Activated CD4-positive, alpha-beta T cell treated with anti-CD3 and anti-CD28 coated beads for 36 hours (primary cell): Measurements from ENCODE around the gene EEF1A2. TPM values are rescaled to one million over a fixed set of nuclear protein-coding genes. Genes with fewer than 3 reads are reported as not detected.

Experiments
- ATAC-seq: fragments of 200-7000 bp; cut with Tn5 transposase; one replicate; pipeline ENCODE4 v1.10.0; 2021; ENCODE audit warnings: mild to moderate bottlenecking, moderate library complexity
- CTCF ChIA-PET: fragments of 350-600 bp; sonication (Branson Sonifier 250); formaldehyde crosslinking; loops from one replicate; lab custom pipeline; 2021; ENCODE audit warnings: antibody characterized with exemption; lab: Charles Lee
- POLR2A ChIA-PET: fragments of 350-600 bp; sonication (Branson Sonifier 250); formaldehyde crosslinking; loops from one replicate; lab custom pipeline; 2021; ENCODE audit warnings: antibody characterized with exemption, inconsistent platforms; lab: Charles Lee
- DNase-seq: peaks from one replicate; pipeline ENCODE4 v3.0.0-alpha.2; 2020
- H3K27ac Mint-ChIP-seq: one replicate; pipeline ENCODE4 v1.8.0; 2021; ENCODE audit warnings: mixed read lengths
- H3K27me3 Mint-ChIP-seq: one replicate; pipeline ENCODE4 v1.8.0; 2021; ENCODE audit warnings: mixed read lengths
- H3K36me3 Mint-ChIP-seq: one replicate; pipeline ENCODE4 v1.8.0; 2021; ENCODE audit warnings: low read depth, mixed read lengths
- H3K4me1 Mint-ChIP-seq: one replicate; pipeline ENCODE4 v1.8.0; 2021; ENCODE audit warnings: mixed read lengths
- H3K4me3 Mint-ChIP-seq: one replicate; pipeline ENCODE4 v1.8.0; 2021; ENCODE audit warnings: mild to moderate bottlenecking, moderate library complexity, mixed read lengths
- H3K9me3 Mint-ChIP-seq: one replicate; pipeline ENCODE4 v1.8.0; 2021; ENCODE audit warnings: low read depth, mixed read lengths
- intact Hi-C, 2 experiments: fragments of 100-400 bp; cut with DNase I in 1 of 2; cut with micrococcal nuclease in 1 of 2; formaldehyde crosslinking; loops; one replicate each; pipeline versions ENCODE4 v1.14.2 to v1.15.1; 2022 to 2024; cut with DNase I, micrococcal nuclease
- total RNA-seq, 2 experiments: library from RNA; stranded (reverse); gene quantifications; one replicate each; pipeline ENCODE4 v1.2.3, GENCODE V29; 2021

The EEF1A2 gene
- total RNA-seq, 2 experiments from 2014 or later, result 0.69 to 0.81 TPM

GRCh38 chr20:63505281-63505680 is 6.4 kb upstream of the EEF1A2 start:
- ChIA-PET POLR2A (no interaction called here), CTCF (interaction anchor here (0.5 to 0.6 kb wide), 2 partner anchors 10 to 604 kb away, joined by 3 read pairs; no protein-coding TSS in a partner anchor)
- ATAC-seq (no peak), DNase-seq (no peak)
- intact Hi-C loops, result no loop called here
- peaks cover 28% of the 10 kb centered on the region for H3K27me3 Mint-ChIP-seq
- no peak overlapping the region for H3K27ac Mint-ChIP-seq
- no peaks in the 10 kb centered on the region for H3K36me3 Mint-ChIP-seq
- peaks cover 7% of the 10 kb centered on the region for H3K9me3 Mint-ChIP-seq
- H3K4me3 Mint-ChIP-seq, result no peak overlapping the region
- H3K4me1 Mint-ChIP-seq, result peaks cover 3% of the 10 kb centered on the region

- DNase-seq, result no peak
- H3K4me3 Mint-ChIP-seq, result no peak overlapping the region
- intact Hi-C loops, result no loop called here
- ATAC-seq, result no peak
- peaks cover 3% of the 10 kb centered on the region for H3K4me1 Mint-ChIP-seq
- ChIA-PET CTCF (interaction anchor here (0.6 kb wide), 1 partner anchor 10 kb away, joined by 3 read pairs; no protein-coding TSS in a partner anchor), POLR2A (no interaction called here)
- no peak overlapping the region for H3K27ac Mint-ChIP-seq
- H3K27me3 Mint-ChIP-seq, result peaks cover 24% of the 10 kb centered on the region
- H3K9me3 Mint-ChIP-seq, result peaks cover 7% of the 10 kb centered on the region
- no peaks in the 10 kb centered on the region for H3K36me3 Mint-ChIP-seq
Observed at GRCh38 chr20:63504642-63505041, 5.8 kb upstream of the EEF1A2 start.

GRCh38 chr20:63503524-63503923 is 4.6 kb upstream of the EEF1A2 start:
- intact Hi-C loops, result no loop called here
- POLR2A ChIA-PET, result no interaction called here
- Mint-ChIP-seq H3K4me1 (peaks cover 3% of the 10 kb centered on the region), H3K36me3 (no peaks in the 10 kb centered on the region), H3K4me3 (no peak overlapping the region), H3K27me3 (peaks cover 18% of the 10 kb centered on the region), H3K9me3 (peaks cover 7% of the 10 kb centered on the region), H3K27ac (no peak overlapping the region)
- DNase-seq (no peak), ATAC-seq (no peak)
- CTCF ChIA-PET, result interaction anchor here (1.5 kb wide), 1 partner anchor 18 kb away, joined by 4 read pairs; no protein-coding TSS in a partner anchor

- DNase-seq (no peak), ATAC-seq (no peak)
- POLR2A ChIA-PET, result no interaction called here
- Mint-ChIP-seq H3K9me3 (peaks cover 7% of the 10 kb centered on the region), H3K27me3 (peaks cover 13% of the 10 kb centered on the region), H3K4me1 (peaks cover 3% of the 10 kb centered on the region), H3K27ac (no peak overlapping the region), H3K4me3 (no peak overlapping the region), H3K36me3 (no peaks in the 10 kb centered on the region)
- CTCF ChIA-PET, result interaction anchor here (1.5 kb wide), 1 partner anchor 19 kb away, joined by 4 read pairs; no protein-coding TSS in a partner anchor
- intact Hi-C loops, result no loop called here
Observed at GRCh38 chr20:63502671-63503172, 3.8 kb upstream of the EEF1A2 start.

DNA sequence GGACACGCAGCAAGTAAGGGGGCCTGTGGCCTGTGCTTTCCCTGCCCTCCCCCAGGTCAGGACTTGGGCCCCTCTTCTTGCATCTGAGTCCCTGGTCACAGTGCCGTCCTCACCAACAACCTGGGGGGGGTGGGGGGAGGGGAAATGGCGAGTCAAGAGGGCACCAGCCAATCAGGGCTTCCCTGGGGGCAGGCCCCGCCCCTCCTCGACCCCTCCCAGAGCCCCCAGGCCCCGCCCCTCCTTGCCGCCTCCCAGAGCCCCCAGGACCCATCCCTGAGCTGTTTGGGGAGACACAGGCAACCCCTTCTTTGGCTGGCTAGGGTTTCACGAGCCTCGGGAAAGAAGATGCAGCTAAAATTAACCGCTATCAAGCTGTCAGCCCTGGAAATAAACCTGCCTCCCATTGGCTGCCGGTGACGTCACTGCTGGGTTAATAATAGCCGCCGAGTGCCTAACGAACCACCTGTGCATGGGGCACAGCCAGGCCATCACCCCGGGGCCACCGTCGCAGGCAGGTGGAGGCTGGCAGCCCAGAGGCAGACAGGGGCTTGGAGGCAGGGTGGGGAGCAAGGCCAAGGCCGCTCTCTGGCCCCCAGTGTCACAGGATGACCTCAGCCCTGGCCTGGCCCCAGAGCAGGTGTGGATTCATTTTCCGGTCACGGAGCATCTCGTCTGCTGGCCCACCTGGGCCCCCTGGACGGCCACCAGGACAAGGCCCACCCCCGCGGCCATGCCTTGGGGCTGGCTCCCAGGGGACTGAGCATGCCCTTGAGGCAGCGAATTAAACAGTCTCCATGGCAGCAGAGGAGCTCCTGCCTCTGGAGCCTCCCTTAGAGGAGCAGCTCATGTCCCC is 3.2 kb upstream of the EEF1A2 start:
- DNase-seq, result no peak
- Mint-ChIP-seq H3K27me3 (peaks cover 17% of the 10 kb centered on the region), H3K36me3 (no peaks in the 10 kb centered on the region), H3K4me1 (peaks cover 3% of the 10 kb centered on the region), H3K27ac (no peak overlapping the region), H3K9me3 (peaks cover 7% of the 10 kb centered on the region), H3K4me3 (no peak overlapping the region)
- POLR2A ChIA-PET, result no interaction called here
- intact Hi-C loops, result no loop called here
- CTCF ChIA-PET, result interaction anchor here (1.5 kb wide), 1 partner anchor 20 kb away, joined by 4 read pairs; no protein-coding TSS in a partner anchor
- ATAC-seq, result no peak

- peaks cover 1% of the 10 kb centered on the region for H3K4me1 Mint-ChIP-seq
- ChIA-PET CTCF (no interaction called here), POLR2A (no interaction called here)
- no peak for DNase-seq
- no peak for ATAC-seq
- H3K27ac Mint-ChIP-seq, result no peak overlapping the region
- H3K27me3 Mint-ChIP-seq, result peaks cover 20% of the 10 kb centered on the region
- H3K36me3 Mint-ChIP-seq, result no peaks in the 10 kb centered on the region
- intact Hi-C loops, result no loop called here
- peaks cover 7% of the 10 kb centered on the region for H3K9me3 Mint-ChIP-seq
- no peak overlapping the region for H3K4me3 Mint-ChIP-seq
Observed at GRCh38 chr20:63500902-63501817, 2.3 kb upstream of the EEF1A2 start.

DNA sequence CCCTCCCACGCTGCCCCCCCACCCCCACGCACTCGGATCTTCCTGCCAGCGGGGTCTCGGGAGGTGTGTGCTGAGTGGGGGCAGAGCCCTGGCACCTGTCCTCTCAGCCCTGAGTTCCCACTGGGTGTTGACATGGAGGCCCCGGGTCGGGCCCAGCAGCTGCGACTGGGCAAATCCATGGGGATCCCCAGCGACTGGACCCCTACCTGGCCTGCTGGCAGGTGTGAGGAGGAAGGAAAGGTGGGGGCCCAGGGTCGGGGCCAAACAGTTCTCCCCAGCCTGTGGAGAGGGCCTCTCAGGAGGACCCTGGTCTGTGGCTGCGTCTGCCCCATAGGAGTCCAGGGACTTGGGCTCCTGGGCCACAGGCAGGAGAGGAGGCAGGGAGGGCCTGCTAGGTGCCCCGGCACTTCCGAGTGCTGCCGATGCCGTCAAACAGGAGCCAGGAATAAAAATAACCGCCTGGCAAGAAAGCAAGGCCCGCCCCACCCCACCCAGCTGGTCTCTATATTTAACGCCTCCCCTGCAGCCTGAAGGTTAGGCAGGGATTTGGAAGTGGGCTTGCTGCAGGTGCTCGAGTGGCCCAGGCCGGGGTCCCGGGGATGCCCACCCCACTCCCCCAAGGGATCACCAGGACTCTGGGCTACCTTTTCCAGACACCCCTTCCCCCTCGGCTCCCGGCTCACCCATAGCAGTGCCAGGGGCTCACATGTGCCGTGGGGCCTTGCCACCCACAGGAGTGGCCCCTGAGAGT is 1.4 kb upstream of the EEF1A2 start:
- CTCF ChIA-PET, result no interaction called here
- intact Hi-C loops, result no loop called here
- H3K9me3 Mint-ChIP-seq, result peaks cover 7% of the 10 kb centered on the region
- peaks cover 2% of the 10 kb centered on the region for H3K4me1 Mint-ChIP-seq
- POLR2A ChIA-PET, result no interaction called here
- no peaks in the 10 kb centered on the region for H3K36me3 Mint-ChIP-seq
- H3K27me3 Mint-ChIP-seq, result peaks cover 20% of the 10 kb centered on the region
- DNase-seq (no peak), ATAC-seq (no peak)
- no peak overlapping the region for H3K27ac Mint-ChIP-seq
- no peak overlapping the region for H3K4me3 Mint-ChIP-seq

GRCh38 chr20:63499338-63499969 is 571 bp upstream of the EEF1A2 start:
- CTCF ChIA-PET, result no interaction called here
- no peak overlapping the region for H3K27ac Mint-ChIP-seq
- DNase-seq, result no peak
- no peak overlapping the region for H3K4me3 Mint-ChIP-seq
- no peaks in the 10 kb centered on the region for H3K9me3 Mint-ChIP-seq
- intact Hi-C loops, result no loop called here
- no peak for ATAC-seq
- POLR2A ChIA-PET, result no interaction called here
- no peaks in the 10 kb centered on the region for H3K36me3 Mint-ChIP-seq
- peaks cover 14% of the 10 kb centered on the region for H3K27me3 Mint-ChIP-seq
- H3K4me1 Mint-ChIP-seq, result peaks cover 2% of the 10 kb centered on the region

DNA sequence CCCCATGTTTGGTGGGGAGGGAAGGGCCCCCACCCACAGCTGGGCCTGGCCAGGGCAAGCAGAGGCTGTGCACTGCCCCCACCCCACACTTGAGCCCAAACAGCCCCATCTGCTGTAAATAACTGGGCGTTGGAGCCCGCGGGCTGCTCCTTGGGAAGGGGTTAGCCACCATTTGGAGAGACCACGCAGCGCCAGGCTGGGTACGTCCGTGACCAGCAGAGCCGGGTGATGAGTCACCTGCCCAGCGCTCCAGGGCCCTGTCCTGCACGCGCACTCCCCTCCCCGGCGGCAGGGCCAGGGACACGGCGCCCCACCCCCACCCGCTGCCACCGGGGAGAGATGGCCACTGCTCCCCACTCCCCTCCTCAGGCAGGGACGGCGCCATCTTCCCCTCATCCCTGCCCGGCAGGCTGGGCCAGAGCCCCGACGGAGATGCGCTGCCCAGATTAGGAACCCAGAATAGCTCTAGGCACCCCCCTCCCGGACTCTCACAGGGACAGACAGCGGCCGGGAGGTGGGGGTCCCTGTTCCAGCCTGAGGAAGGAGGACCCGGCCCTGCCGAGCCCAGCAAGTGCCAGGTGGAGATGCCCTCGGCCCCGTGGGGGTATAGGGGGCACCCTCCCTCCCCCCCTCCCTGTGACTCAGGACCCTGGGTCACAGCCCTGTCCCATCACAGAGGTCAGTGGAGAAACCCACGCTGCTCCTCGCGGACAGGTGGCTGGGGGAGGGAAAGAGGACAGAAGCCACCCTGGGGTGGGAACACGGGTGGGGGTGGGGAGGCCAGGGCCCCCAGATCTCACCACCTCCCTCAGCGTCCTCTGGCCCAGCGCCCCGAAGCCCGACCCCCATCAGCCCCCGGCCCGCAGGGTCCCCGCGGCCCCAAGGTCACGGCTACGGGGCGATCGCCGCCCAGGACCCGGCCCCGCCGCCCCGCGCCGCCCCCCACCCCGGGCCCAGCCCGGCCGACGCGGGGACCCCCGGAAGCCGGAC is 642 bp downstream of the EEF1A2 start:
- POLR2A ChIA-PET, result no interaction called here
- Mint-ChIP-seq H3K4me3 (no peak overlapping the region), H3K27me3 (peaks cover 12% of the 10 kb centered on the region), H3K4me1 (peaks cover 2% of the 10 kb centered on the region), H3K36me3 (no peaks in the 10 kb centered on the region), H3K27ac (no peak overlapping the region), H3K9me3 (no peaks in the 10 kb centered on the region)
- DNase-seq, result no peak
- intact Hi-C loops, result loop anchor here in 1 of 2 experiments (2.0 kb wide), 1 partner anchor 23 kb away; the partner anchor contains the start of gene PPDPF
- no peak for ATAC-seq
- CTCF ChIA-PET, result interaction anchor here (0.5 to 0.6 kb wide), 2 partner anchors 283 to 689 kb away, joined by 3 to 4 read pairs; no protein-coding TSS in a partner anchor
